Type B pancreatic cell (in vitro differentiated cells): ENCODE measurements around the gene CNN2. TPM values are rescaled to one million over a fixed set of nuclear protein-coding genes. Genes with fewer than 3 reads are reported as not detected.
A peak's percentile ranks its signal among the peaks of the same experiment; 100 is the strongest.

Experiments used
- DNase-seq: peaks from one replicate; pipeline ENCODE4 v3.0.0; 2021; ENCODE audit warnings: mixed read lengths; ENCODE audit not compliant: unreplicated experiment; ENCODE audit errors: extremely low spot score
- H3K27ac Mint-ChIP-seq: 2 replicates; pipeline ENCODE4 v1.8.0; 2021; ENCODE audit warnings: mild to moderate bottlenecking, mixed read lengths
- H3K27me3 Mint-ChIP-seq: 2 replicates; pipeline ENCODE4 v1.8.0; 2021; ENCODE audit warnings: mixed read lengths
- H3K36me3 Mint-ChIP-seq: 2 replicates; pipeline ENCODE4 v1.8.0; 2021; ENCODE audit warnings: mixed read lengths
- H3K4me1 Mint-ChIP-seq: one replicate; pipeline ENCODE4 v1.8.0; 2021; ENCODE audit warnings: mixed read lengths; ENCODE audit not compliant: unreplicated experiment
- H3K4me3 Mint-ChIP-seq: 2 replicates; pipeline ENCODE4 v1.8.0; 2021; ENCODE audit warnings: mild to moderate bottlenecking, mixed read lengths
- H3K9me3 Mint-ChIP-seq: 2 replicates; pipeline ENCODE4 v1.8.0; 2021; ENCODE audit warnings: mixed read lengths
- CTCF ChIP-seq: fragments of 200-600 bp; sonication (generic); conservative IDR thresholded peaks from 2 replicates; pipeline ENCODE4 v1.5.0; 2021; ENCODE audit warnings: antibody characterized with exemption, mild to moderate bottlenecking
- total RNA-seq: library from RNA; stranded (reverse); gene quantifications from 2 replicates; pipeline ENCODE4 v1.2.1, GENCODE V29; 2021; ENCODE audit warnings: low replicate concordance

The CNN2 gene
- total RNA-seq, 1 donor from 2014 or later = 276 TPM

DNA sequence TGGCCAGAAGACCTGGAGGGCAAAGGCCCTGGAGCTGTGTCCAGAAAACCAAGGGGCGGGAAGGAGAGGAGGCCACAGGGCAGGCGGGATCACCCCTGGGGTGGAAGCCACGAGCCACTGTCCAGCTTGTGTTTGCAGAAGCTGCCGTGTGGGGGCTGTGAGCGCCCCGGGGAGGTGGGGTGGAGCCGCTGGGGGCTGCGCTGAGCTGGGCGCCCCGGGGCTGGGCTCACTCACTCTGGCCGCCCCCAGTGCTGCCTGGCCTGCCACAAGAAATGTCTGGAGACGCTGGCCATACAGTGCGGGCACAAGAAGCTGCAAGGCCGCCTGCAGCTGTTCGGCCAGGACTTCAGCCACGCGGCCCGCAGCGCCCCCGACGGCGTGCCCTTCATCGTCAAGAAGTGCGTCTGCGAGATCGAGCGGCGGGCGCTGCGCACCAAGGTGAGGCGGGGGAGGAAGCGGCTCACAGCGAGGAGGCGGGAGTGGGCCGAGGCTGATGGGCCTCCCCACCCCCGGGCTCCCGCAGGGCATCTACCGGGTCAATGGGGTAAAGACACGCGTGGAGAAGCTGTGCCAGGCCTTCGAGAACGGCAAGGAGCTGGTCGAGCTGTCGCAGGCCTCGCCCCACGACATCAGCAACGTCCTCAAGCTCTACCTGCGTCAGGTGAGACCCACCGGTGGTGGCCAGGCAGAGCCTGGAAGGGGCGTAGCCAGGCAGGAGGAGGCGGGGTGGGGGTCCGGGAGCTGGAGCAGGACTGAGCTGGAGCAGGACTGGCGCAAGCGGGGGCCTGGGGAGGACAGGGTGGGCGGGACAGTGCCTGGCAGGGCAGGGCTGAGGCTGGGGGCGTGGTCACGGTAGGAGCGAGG, 55.1 kb downstream of the CNN2 start:
- Mint-ChIP-seq H3K4me1 (no peaks in the 10 kb centered on the region), H3K27ac (no peak overlapping the region), H3K9me3 (no peaks in the 10 kb centered on the region), H3K27me3 (no peaks in the 10 kb centered on the region), H3K4me3 (peak overlapping the region; percentile 82), H3K36me3 (no peaks in the 10 kb centered on the region)
- no peak for DNase-seq
- TF ChIP-seq CTCF = no peak

DNA sequence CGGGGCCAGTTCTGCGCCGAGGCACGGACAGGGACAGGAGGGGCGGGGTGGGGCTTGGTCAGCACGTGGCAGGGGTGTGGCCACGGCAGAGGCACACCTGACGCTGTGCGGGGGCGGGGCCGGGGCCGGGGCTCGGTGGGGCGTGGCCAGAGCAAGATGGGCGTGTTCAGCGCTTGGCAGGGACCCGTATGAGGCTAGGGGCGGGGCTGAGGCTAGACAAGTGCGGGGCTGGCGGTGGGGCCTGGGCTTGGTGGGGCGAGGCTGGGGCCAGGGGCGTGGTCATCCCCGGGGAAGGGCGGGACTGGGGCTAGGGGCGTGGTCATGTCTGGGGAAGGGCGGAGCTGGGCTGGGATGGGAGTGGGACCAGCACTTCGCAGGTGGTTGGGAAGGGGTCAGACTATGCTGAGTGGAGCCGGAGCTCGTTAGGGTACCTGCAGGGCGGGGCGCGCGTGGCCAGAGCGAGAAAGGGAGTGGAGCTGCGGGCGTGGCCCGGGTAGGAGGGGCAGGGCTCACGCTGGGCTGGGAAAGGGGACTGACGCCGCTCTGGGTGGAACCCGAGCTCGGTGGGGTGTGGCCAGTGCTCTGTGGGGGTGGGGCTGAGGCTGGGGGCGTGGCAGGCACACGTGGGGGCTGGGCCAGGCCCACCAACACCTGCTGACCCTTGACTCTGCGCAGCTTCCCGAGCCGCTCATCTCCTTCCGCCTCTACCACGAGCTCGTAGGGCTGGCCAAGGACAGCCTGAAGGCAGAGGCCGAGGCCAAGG, 55.9 kb downstream of the CNN2 start:
- DNase-seq = peak; percentile 90
- TF ChIP-seq CTCF = no peak
- Mint-ChIP-seq H3K9me3 (no peaks in the 10 kb centered on the region), H3K27me3 (no peaks in the 10 kb centered on the region), H3K4me3 (peak overlapping the region; percentile 82), H3K4me1 (no peaks in the 10 kb centered on the region), H3K36me3 (no peaks in the 10 kb centered on the region), H3K27ac (no peak overlapping the region)

DNA sequence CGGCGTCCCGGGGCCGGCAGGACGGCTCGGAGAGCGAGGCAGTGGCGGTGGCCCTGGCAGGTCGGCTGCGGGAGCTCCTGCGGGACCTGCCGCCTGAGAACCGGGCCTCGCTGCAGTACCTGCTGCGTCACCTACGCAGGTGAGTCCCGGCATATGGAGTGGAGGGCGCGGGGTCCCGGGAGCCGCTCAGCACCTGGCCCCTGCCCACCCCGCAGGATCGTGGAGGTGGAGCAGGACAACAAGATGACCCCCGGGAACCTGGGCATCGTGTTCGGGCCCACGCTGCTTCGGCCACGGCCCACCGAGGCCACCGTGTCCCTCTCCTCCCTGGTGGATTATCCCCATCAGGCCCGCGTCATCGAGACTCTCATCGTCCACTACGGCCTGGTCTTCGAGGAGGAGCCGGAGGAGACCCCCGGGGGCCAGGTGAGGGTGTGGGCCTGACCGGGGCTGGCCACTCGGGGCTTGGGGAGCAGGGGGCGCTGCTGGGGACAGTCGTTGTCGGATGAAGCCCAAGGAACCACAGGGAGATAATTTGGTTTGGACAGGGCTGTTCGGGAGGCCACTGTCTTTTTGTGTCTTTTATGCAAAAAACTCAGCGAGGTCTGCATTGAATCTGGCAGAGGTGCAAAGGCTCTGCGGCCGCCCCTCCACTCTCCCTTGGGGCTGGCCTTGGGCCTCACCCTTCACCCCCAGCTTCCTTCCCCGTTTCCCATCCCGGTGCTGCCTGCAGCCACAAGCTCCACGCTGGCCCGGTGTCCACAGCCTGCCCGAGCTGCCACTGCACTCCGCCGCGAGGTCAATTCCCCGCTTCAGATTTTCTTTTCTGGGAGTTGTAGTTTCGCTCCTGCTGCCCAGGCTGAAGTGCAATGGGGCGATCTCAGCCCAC, 56.8 kb downstream of the CNN2 start:
- Mint-ChIP-seq H3K4me3 (no peak overlapping the region), H3K27ac (peak overlapping the region; percentile 43), H3K27me3 (no peaks in the 10 kb centered on the region), H3K9me3 (no peaks in the 10 kb centered on the region), H3K36me3 (no peaks in the 10 kb centered on the region), H3K4me1 (no peaks in the 10 kb centered on the region)
- DNase-seq = no peak
- no peak for TF ChIP-seq CTCF

DNA sequence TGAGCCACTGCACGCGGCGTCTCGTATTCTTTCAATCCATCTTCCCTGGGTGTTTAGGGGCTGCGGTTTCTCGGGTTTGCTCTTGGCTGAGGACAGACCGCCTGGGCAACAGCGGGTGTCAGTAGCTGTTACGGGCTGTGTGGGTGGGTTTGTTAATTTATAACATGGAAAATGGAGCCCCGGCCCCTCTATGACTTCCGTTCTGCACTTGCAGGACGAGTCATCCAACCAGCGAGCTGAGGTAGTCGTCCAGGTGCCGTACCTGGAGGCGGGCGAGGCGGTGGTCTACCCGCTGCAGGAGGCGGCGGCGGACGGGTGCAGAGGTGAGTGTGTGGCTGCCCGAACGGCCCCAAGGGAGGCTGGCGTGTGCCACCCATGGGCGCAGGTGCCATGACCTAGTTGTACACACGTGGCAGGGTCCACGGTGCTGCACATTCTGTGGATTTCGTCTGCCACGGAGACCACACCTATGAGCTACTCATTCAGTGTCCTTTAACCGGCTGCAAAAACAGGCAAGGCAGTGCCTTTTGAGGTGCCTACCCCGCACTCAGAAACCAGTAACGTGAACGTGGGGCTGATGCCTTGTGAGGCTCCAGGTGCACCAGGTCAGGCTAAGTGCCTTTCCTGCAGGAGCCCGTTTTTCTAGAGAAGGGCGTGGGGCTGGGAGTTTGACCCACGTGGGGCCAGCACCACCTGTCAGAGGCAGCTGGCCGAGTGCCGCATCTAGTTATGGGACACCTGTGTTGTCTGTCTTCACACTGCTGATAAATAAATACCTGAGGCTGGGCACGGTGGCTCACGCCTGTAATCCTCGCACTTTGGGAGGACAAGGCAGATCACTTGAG, 57.8 kb downstream of the CNN2 start:
- DNase-seq = no peak
- no peaks in the 10 kb centered on the region for H3K4me1 Mint-ChIP-seq
- TF ChIP-seq CTCF = no peak
- no peaks in the 10 kb centered on the region for H3K9me3 Mint-ChIP-seq
- no peaks in the 10 kb centered on the region for H3K36me3 Mint-ChIP-seq
- no peaks in the 10 kb centered on the region for H3K27me3 Mint-ChIP-seq
- peak overlapping the region; percentile 43 for H3K27ac Mint-ChIP-seq
- H3K4me3 Mint-ChIP-seq = no peak overlapping the region
